ACHN (cell line): ENCODE results near the gene BTBD10.

ENCODE experiments used
- DNase-seq: peaks from one replicate; pipeline ENCODE4 v3.0.0-alpha.2; 2015
- in situ Hi-C: cut with HindIII; loops from 2 replicates; pipeline ENCODE4 v1.10.0; 2017; ENCODE audit warnings: low sequenced_read_pairs, low pct_ligation_motif_present, low pct_unique_long_range_greater_than_20kb

The BTBD10 gene

DNA sequence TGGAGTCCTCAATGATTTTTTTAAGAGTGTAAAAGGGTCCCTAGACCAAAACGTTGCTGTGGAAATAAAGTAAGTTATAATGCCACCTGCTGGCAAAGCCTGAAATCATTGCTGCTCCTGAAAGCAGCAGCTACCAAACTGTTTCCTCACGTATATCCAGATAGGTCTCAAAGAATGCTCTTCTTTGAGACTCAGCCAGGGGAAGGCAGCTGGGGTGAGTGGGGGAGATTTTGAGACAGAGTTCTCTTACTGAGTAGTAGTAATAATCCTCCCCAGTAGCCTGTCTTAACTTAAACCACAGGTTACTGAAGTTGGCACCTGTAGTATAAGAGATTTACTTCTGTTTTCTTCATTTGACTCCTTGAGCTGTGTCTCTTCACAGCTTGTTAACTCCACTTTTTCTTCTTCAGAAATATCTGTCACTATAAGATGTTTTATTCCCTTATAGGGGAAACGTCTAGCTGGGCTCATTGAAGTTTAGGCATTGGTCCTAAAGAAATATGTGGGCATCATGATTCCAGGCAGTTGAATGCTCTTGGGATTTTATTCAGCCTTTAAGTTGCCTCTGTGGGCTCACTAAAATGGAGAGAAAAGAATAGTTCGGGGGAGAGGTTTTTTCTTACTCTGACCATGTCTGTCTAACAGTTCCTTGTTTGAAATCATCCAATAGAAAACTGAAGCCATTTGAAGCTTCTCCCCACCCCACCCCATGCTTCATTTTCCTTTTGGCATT lies 77.9 kb downstream of the BTBD10 start:
- in situ Hi-C loops = no loop called here
- peak; percentile 52 for DNase-seq

GRCh38 chr11:13382751-13383150 lies 80.3 kb downstream of the BTBD10 start:
- no peak for DNase-seq
- in situ Hi-C loops = no loop called here

- in situ Hi-C loops = no loop called here
- DNase-seq = no peak
These were observed 82.3 kb downstream of the BTBD10 start for GRCh38 chr11:13380731-13381130.

DNA sequence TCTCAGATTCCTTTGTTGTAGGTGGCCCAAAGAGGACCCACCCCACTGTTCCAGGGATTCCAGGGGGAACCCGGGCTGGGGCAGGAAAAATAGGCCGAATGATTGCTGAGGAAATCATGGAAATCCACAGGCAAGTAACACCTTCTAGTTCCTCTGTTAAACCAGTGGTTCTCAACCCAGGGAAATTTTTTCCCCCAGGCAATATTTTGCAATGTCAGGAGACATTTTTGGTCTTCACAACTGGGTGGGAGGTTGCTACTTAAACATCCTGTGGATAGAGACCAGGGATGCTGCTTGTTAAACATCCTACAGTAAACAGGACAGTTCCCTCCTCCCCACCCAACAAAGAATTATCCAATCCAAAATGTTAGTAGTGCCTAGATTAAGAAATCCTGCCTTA lies 84.7 kb downstream of the BTBD10 start:
- DNase-seq = no peak
- in situ Hi-C loops = no loop called here

DNA sequence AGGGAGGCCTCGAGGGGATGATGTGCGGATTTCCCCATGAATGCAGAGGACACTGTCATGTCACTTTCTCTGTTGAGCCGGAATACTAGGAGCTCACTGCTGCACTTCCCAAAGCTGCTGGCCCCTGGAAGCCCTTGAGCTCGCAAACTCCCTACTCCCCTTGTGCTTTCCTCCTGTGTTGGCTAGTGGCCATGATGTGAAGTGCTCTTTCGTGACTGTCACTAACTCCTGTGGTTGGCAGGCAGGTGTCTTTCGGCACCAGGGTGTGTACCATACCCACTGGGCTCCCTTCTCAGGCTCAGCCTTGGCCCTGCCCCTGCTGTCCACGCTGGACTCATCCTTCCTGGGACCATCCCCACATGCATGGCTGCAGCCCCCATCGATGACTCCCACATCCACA lies 86.2 kb downstream of the BTBD10 start:
- no peak for DNase-seq
- in situ Hi-C loops = no loop called here

GRCh38 chr11:13376402-13376801 lies 86.6 kb downstream of the BTBD10 start:
- no peak for DNase-seq
- in situ Hi-C loops = no loop called here

GRCh38 chr11:13375798-13376197 lies 87.2 kb downstream of the BTBD10 start:
- no peak for DNase-seq
- in situ Hi-C loops = no loop called here

DNA sequence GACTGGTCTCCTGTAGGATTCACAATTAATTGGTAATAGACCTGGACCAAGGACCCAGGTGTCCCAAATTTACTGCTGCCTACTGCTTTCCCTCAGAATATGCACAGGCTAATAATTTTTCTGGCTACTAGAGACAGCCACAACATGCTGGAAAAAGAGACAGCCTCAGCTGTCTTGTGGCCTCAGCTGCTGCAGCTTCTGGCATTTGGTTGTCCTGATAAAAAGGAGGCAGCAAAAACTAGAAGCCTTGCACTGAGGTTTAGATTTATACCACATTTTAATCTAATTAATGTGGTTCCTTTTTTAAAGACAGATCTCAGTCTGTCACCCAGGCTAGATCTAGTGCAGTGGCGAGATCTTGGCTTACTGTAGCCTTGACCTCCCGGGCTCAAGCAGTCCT lies 89.8 kb downstream of the BTBD10 start:
- in situ Hi-C loops = no loop called here
- DNase-seq = no peak

GRCh38 chr11:13368041-13368446 lies 95.0 kb downstream of the BTBD10 start:
- in situ Hi-C loops = no loop called here
- DNase-seq = peak; percentile 35

DNA sequence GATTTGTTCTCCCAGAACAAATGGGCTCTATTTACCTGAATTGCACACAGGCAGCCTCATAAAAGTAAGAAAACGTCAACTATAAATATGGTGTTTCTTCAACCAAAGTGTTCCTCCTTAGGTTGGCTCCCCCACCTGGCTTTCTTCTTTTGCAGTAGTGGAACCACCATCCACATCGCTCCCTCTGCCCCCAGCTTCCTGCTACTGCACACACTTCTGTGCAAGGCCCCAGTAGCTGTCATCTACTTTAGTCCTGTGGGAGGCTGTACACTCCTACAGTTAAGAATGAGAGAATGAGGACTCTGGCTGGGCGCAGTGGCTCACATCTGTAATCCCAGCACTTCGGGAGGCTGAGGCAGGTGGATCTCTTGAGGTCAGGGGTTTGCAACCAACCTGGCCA lies 95.9 kb downstream of the BTBD10 start:
- no peak for DNase-seq

GRCh38 chr11:13366266-13367026 lies 96.6 kb downstream of the BTBD10 start:
- no peak for DNase-seq
- in situ Hi-C loops = no loop called here

More for the DNA sequence above, 95.9 kb downstream of the BTBD10 start:
- in situ Hi-C loops = no loop called here

- no peak for DNase-seq
- in situ Hi-C loops = no loop called here
These were observed 98.6 kb downstream of the BTBD10 start for GRCh38 chr11:13364388-13364787.

GRCh38 chr11:13362596-13363109 lies 100.4 kb downstream of the BTBD10 start:
- no peak for DNase-seq
- in situ Hi-C loops = no loop called here

DNA sequence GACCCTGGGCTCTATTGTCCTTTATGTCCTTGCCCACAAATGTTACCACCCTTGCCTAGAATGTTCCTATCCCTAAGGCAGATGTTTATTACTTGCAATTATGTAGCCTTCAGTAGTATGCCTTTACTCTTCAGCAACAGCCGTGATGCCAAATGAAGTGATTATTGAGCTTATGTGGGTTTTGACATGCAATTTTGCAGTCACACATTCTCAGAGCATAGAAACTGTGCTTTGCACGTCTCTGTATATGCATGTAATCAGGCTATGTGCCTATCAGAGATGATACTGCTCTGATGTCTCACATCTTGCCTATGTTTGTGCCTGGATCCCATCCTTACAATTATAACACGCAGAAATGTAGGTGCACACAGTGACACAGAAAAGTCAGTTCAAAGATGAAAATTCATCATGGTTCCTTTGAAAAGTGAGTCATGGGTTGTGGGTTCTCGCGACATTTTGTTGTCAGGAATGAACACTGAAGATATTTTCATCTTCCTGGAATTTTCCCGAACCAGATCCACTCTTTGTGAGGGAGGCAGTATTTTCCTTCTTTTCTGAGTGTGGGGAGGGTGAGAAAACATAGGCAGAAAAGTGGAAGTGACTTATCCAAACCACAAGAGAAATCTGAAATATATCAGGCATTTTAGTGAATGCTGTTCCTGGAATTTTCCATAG lies 104.3 kb downstream of the BTBD10 start:
- DNase-seq = no peak
- in situ Hi-C loops = no loop called here

- in situ Hi-C loops = no loop called here
- DNase-seq = no peak
These were observed 105.8 kb downstream of the BTBD10 start for GRCh38 chr11:13357232-13357631.

DNA sequence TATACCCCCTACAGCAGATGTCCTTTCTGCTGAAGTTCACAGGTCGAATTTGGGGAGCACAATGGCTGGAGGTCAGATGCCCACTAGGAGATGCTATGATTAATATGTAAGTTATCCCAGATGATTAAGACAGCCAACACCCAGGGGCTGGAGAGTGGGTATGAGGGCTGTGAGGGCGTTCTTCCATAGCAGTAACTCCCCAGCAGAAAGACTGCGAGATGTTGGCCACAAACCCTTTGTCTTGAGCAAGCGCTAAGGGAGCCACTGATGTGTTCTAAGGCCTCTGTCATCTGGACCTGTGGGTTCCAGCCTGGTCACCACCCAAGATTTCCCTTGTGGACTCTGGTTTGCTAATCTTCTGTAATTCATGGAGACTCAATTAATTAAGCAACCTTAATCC lies 107.8 kb downstream of the BTBD10 start:
- DNase-seq = no peak
- in situ Hi-C loops = no loop called here

DNA sequence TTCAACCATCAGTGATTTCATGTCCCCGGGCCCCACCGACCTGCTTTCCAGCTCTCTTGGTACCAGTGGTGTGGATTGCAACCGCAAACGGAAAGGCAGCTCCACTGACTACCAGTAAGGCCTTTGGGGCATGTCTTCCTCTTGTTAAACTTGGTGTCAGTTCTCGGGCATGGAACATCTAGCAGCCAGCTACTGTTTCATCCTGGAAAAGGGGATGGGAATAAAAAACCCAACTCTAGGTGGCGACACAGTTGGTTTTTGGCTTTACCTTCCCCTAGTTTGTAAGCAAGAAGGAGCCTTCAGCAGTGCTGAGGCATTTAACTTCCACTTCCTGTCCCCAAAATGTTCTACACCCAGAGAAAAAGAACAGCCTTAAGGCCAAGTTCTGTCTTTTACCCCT lies 108.7 kb downstream of the BTBD10 start:
- in situ Hi-C loops = no loop called here

GRCh38 chr11:13352711-13353110 lies 110.3 kb downstream of the BTBD10 start:
- in situ Hi-C loops = no loop called here
- no peak for DNase-seq

More for the DNA sequence above, 108.7 kb downstream of the BTBD10 start:
- DNase-seq = peak; percentile 40

DNA sequence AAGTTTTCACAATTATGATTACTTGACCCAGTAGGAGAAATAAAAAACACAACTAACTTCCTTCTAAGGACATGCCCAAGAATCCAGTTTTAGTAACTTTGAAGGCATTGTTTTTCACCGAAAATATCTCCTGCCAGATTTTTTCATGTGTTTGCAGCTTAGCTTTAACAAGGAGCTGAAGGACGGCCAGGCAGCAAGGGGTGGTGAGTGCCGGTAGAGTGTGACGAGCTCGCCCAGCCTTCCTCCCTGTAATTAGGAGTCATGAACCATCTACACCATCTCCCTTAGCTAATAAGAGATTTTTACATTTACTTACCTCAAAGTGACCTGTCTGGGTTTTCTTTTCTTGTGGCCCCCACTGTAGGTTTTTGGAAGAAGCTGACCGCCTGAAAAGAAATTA lies 113.4 kb downstream of the BTBD10 start:
- no peak for DNase-seq
- in situ Hi-C loops = loop anchor here (25.0 kb wide), 1 partner anchor 137 kb away; no protein-coding TSS in a partner anchor
